GM12878 (cell line): ENCODE results near the gene MTX1. TPM values are rescaled to one million over a fixed set of nuclear protein-coding genes. Genes with fewer than 3 reads are reported as not detected.
A peak's percentile ranks its signal among the peaks of the same experiment; 100 is the strongest.

ENCODE experiments used
- ATAC-seq: fragments of 200-7000 bp; cut with Tn5 transposase; 3 replicates; pipeline ENCODE4 v1.9.1; 2020; ENCODE audit warnings: mild to moderate bottlenecking, moderate library complexity
- BruUV-seq: library from RNA; stranded (reverse); fragments of 400-500 nt; replicated peaks from 2 replicates; lab custom pipeline; 2021; lab: Mats Ljungman, UMichigan
- CTCF ChIA-PET: fragments of 300-600 bp; sonication (Branson Sonifier 250); formaldehyde crosslinking; extraction: SDS; loops from one replicate; lab custom pipeline; 2021; ENCODE audit warnings: inconsistent platforms; lab: Yijun Ruan, JAX
- POLR2A ChIA-PET: fragments of 350-600 bp; formaldehyde crosslinking; extraction: SDS; loops from one replicate; lab custom pipeline; 2021; ENCODE audit warnings: inconsistent platforms; lab: Charles Lee
- RAD21 ChIA-PET: fragments of 300-600 bp; sonication (Branson Sonifier 250); formaldehyde crosslinking; loops from one replicate; lab custom pipeline; 2023; ENCODE audit warnings: antibody characterized with exemption; ENCODE audit not compliant: unreplicated experiment; lab: Charles Lee
- SMC1A ChIA-PET: fragments of 300-600 bp; sonication (Branson Sonifier 250); formaldehyde crosslinking; loops from one replicate; lab custom pipeline; 2023; ENCODE audit not compliant: unreplicated experiment, uncharacterized antibody; lab: Charles Lee
- DNase-seq: peaks from one replicate; pipeline ENCODE4 v3.0.0-alpha.2; 2011; ENCODE audit warnings: low read depth, low spot score
- FAIRE-seq: peaks from 3 replicates; lab custom pipeline; 2011; peaks lifted over from hg19 to GRCh38; lab: Jason Lieb, UNC
- H2AFZ ChIP-seq: 2 replicates; pipeline ENCODE4 v1.6.0; 2011; ENCODE audit warnings: low read depth, low read length, control low read depth; ENCODE audit not compliant: control insufficient read depth
- H3K27ac ChIP-seq: 2 replicates; pipeline ENCODE4 v1.5.1; 2011; ENCODE audit warnings: control low read depth; ENCODE audit not compliant: control insufficient read depth, insufficient read depth
- H3K27me3 ChIP-seq, 2 experiments: replicated peaks in 1 of 2; 2 replicates each; pipeline versions ENCODE4 v1.6.0 to v1.6.1; 2011; ENCODE audit warnings: low read length in 1 of 2; ENCODE audit not compliant: control insufficient read depth in 2 of 2, insufficient read depth in 2 of 2
- H3K36me3 ChIP-seq, 2 experiments: 2 replicates each; pipeline ENCODE4 v1.5.1; 2011; ENCODE audit warnings: low read length in 1 of 2; ENCODE audit not compliant: control insufficient read depth in 2 of 2, insufficient read depth in 2 of 2
- H3K4me1 ChIP-seq: 2 replicates; pipeline ENCODE4 v1.6.1; 2011; ENCODE audit warnings: mild to moderate bottlenecking, low read length, moderate library complexity, mixed read lengths; ENCODE audit not compliant: control insufficient read depth, insufficient read depth
- H3K4me2 ChIP-seq: 2 replicates; pipeline ENCODE4 v1.6.0; 2011; ENCODE audit warnings: control low read depth; ENCODE audit not compliant: control insufficient read depth, insufficient read depth
- H3K4me3 ChIP-seq: fragments of 200-600 bp; sonication (generic); 2 replicates; pipeline ENCODE4 v1.5.1; 2016
- H3K79me2 ChIP-seq: 2 replicates; pipeline ENCODE4 v1.6.0; 2011; ENCODE audit warnings: low read length; ENCODE audit not compliant: control insufficient read depth, insufficient read depth
- H3K9ac ChIP-seq: 2 replicates; pipeline ENCODE4 v1.8.0; 2011; ENCODE audit warnings: low read length, control low read depth, mixed read lengths; ENCODE audit not compliant: control insufficient read depth, insufficient read depth
- H3K9me3 ChIP-seq: replicated peaks from 3 replicates; pipeline ENCODE4 v1.5.1; 2011; ENCODE audit warnings: mild to moderate bottlenecking, low read length; ENCODE audit not compliant: control insufficient read depth, insufficient read depth
- H4K20me1 ChIP-seq: 2 replicates; pipeline ENCODE4 v1.6.0; 2011; ENCODE audit not compliant: control insufficient read depth, insufficient read depth
- ETV6 ChIP-seq, 2 experiments: fragments of 450-650 bp in 1 of 2; IDR thresholded peaks in 1 of 2; conservative IDR thresholded peaks in 1 of 2; 2 replicates each; pipeline ENCODE4 v1.6.1; 2014; ENCODE audit warnings: antibody characterized with exemption in 1 of 2, borderline replicate concordance in 1 of 2, low read depth in 1 of 2, mild to moderate bottlenecking in 1 of 2, moderate library complexity in 1 of 2
- FOS ChIP-seq: IDR thresholded peaks from 3 replicates; pipeline ENCODE4 v1.6.1; 2011; ENCODE audit warnings: borderline replicate concordance; ENCODE audit not compliant: insufficient read length; ENCODE audit errors: extremely low read depth
- JUNB ChIP-seq: IDR thresholded peaks from 2 replicates; pipeline ENCODE4 v1.6.1; 2016; ENCODE audit warnings: antibody characterized with exemption, mild to moderate bottlenecking
- MTA3 ChIP-seq: IDR thresholded peaks from 2 replicates; pipeline ENCODE4 v1.6.1; 2012; ENCODE audit warnings: low read length, inconsistent platforms, borderline replicate concordance
- RFX5 ChIP-seq: IDR thresholded peaks from 2 replicates; pipeline ENCODE4 v1.6.1; 2011; ENCODE audit warnings: low read depth, low read length, improper control_type of control experiment
- ZNF217 ChIP-seq: fragments of 450-650 bp; IDR thresholded peaks from 2 replicates; pipeline ENCODE4 v1.6.1; 2017; ENCODE audit warnings: antibody characterized with exemption, mild to moderate bottlenecking
- WGBS: methylation state at CpG from one replicate; pipeline ENCODE4 v1.1.6; 2016; ENCODE audit warnings: low lambda C conversion rate; ENCODE audit not compliant: insufficient replicate concordance, insufficient coverage; ENCODE audit errors: missing lambda C conversion rate; 5-methylcytosine and 5-hydroxymethylcytosine counted together
- in situ Hi-C: fragments of 300-500 bp; cut with MboI; formaldehyde crosslinking; loops from 9 replicates; pipeline ENCODE4 v1.14.3; 2018; ENCODE audit warnings: mixed read lengths
- intact Hi-C: fragments of 100-400 bp; cut with micrococcal nuclease; formaldehyde crosslinking; loops from one replicate; pipeline ENCODE4 v1.14.2; 2022; ENCODE audit not compliant: unreplicated experiment
- polyA plus RNA-seq, 11 experiments: library from polyadenylated mRNA; depleted of rRNA in 4 of 11; unstranded in 6 of 11; stranded (reverse) in 5 of 11; fragments of >200 nt; fragmentation: Nextera tagmentation in 4 of 11; fragmentation: Illumina TruSeq in 1 of 11; extraction: Ambion mirVana in 4 of 11; extraction: Trizol in 1 of 11; gene quantifications; 1 replicate in 1 of 11; 2 replicates in 10 of 11; pipeline versions ENCODE4 v1.2.1 to v1.2.3, GENCODE V29; 2011 to 2016; ENCODE audit warnings: inconsistent platforms in 2 of 11, missing spikeins in 2 of 11, low read depth in 1 of 11
- total RNA-seq, 4 experiments: library from RNA; depleted of rRNA in 3 of 4; stranded (reverse); fragments of >200 nt in 3 of 4; fragmentation: Illumina TruSeq in 1 of 4; extraction: Trizol in 1 of 4; gene quantifications; 2 replicates each; pipeline versions ENCODE4 v1.2.1 to v1.2.3, GENCODE V29; 2013 to 2021
- TF ChIP-seq, protein P1 (sequence below): fragments of 450-650 bp; IDR thresholded peaks from 2 replicates; pipeline ENCODE4 v1.6.1; 2017; ENCODE audit warnings: mild to moderate bottlenecking, moderate library complexity
- TF ChIP-seq, protein P2 (sequence below): fragments of 450-650 bp; formaldehyde crosslinking; IDR thresholded peaks from 2 replicates; pipeline ENCODE4 v1.5.0; 2022; ENCODE audit warnings: mild to moderate bottlenecking, missing genetic modification characterization
- TF ChIP-seq, protein P3 (sequence below): fragments of 450-650 bp; formaldehyde crosslinking; IDR thresholded peaks from 2 replicates; pipeline ENCODE4 v1.4.0; 2022; ENCODE audit warnings: mild to moderate bottlenecking, moderate library complexity

MTX1 gene
- total and polyA plus RNA-seq, 10 of the 15 experiments (the other 5 are each of a cell fraction or from before 2014, with no cell fraction given): 15.8 to 92.0 (median 49.1) TPM

DNA sequence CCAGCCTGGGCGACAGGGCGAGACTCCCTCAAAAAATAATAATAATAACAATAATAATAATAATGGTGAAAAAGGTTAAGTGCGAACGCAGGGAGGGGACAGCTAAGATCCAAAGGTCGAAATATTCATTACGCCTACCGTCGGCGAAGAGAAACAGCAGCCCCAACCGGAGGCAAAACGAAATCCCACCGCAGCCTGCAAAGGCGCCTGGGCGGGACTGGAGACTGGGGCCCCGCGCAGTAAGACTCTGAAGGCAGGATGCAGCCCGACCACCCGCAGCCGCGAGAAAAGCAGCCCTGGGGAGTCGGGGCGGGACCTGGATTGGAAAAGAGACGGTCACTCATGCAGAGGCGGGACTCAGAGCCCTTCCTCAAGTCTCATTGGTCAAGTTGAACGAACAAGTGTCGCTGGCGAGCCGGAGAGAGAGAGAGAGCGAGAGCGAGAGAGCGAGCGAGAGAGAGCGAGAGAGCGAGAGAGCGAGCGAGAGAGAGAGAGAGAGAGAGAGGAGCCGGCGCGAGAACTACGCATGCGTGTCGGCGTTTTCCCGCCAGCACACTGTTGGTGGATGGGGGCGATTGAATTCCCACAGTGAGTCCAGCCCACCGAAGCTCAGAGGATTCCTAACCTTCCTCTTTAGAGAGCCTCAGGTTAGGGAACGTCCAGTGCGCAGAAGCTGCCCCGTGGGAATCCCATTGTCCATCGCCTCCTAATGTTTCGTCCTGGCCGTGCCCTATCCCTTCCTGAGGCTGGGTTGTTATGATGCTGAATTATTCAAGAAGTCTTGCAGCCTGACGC lies 36.1 kb downstream of the MTX1 start:
- Histone ChIP-seq H3K27me3 (no peaks in the 10 kb centered on the region), H3K27ac (peak overlapping the region; percentile 79), H4K20me1 (no peaks in the 10 kb centered on the region), H3K9ac (peak overlapping the region; percentile 86), H3K4me2 (peak overlapping the region; percentile 85), H3K36me3 (no peaks in the 10 kb centered on the region), H3K4me1 (peaks cover 14% of the 10 kb centered on the region), H2AFZ (peak overlapping the region; percentile 97), H3K79me2 (peaks cover 13% of the 10 kb centered on the region), H3K9me3 (no peaks in the 10 kb centered on the region), H3K4me3 (peak overlapping the region; percentile 74)
- RAD21 ChIA-PET: interaction anchor here (0.5 to 2.0 kb wide), 7 partner anchors 7 to 404 kb away, joined by 3 to 5 read pairs (median 4); no protein-coding TSS in a partner anchor
- CTCF ChIA-PET: interaction anchor here (0.6 to 5.5 kb wide), 11 partner anchors 19 to 273 kb away, joined by 3 to 26 read pairs (median 5); partner anchors contain the start of genes KRTCAP2, MTX1 and THBS3
- in situ Hi-C loops: no loop called here
- 2% methylated on average over 53 of the region's 53 CpGs for WGBS
- FAIRE-seq: peak; percentile 82
- intact Hi-C loops: loop anchor here (5.0 kb wide), 1 partner anchor 37 kb away; the partner anchor contains the start of genes MTX1 and THBS3
- peak; percentile 97 for ATAC-seq
- peak; percentile 93 for DNase-seq
- BruUV-seq: TSS peak; percentile 96
- SMC1A ChIA-PET: interaction anchor here (1.6 to 2.4 kb wide), 4 partner anchors 18 to 79 kb away, joined by 3 to 9 read pairs (median 6); partner anchors contain the start of genes MTX1 and THBS3
- POLR2A ChIA-PET: interaction anchor here (0.6 to 2.6 kb wide), 15 partner anchors 11 to 816 kb away, joined by 3 to 12 read pairs (median 5); partner anchors contain the start of genes CLK2, ENTREP3, KRTCAP2 and SCAMP3
- TF ChIP-seq ETV6 (conservative IDR thresholded peaks at IDR 0.05 in 1 of 2, IDR thresholded peaks at IDR 0.05 in 1 of 2; ENCODE audit: borderline replicate concordance in 1 of 2, low read depth in 1 of 2) (peak in 1 of 2 experiments; percentile 83; a peak in 2 of 4 replicates), JUNB (peak; percentile 30; the same call in 1 of the 2 replicates), FOS (peak; percentile 7), ZNF217 (peak; percentile 52; the same call in 1 of the 2 replicates), MTA3 (peak; percentile 89; the same call in 1 of the 2 replicates), RFX5 (peak; percentile 62; the same call in 1 of the 2 replicates)
- TF ChIP-seq, protein P1, sequence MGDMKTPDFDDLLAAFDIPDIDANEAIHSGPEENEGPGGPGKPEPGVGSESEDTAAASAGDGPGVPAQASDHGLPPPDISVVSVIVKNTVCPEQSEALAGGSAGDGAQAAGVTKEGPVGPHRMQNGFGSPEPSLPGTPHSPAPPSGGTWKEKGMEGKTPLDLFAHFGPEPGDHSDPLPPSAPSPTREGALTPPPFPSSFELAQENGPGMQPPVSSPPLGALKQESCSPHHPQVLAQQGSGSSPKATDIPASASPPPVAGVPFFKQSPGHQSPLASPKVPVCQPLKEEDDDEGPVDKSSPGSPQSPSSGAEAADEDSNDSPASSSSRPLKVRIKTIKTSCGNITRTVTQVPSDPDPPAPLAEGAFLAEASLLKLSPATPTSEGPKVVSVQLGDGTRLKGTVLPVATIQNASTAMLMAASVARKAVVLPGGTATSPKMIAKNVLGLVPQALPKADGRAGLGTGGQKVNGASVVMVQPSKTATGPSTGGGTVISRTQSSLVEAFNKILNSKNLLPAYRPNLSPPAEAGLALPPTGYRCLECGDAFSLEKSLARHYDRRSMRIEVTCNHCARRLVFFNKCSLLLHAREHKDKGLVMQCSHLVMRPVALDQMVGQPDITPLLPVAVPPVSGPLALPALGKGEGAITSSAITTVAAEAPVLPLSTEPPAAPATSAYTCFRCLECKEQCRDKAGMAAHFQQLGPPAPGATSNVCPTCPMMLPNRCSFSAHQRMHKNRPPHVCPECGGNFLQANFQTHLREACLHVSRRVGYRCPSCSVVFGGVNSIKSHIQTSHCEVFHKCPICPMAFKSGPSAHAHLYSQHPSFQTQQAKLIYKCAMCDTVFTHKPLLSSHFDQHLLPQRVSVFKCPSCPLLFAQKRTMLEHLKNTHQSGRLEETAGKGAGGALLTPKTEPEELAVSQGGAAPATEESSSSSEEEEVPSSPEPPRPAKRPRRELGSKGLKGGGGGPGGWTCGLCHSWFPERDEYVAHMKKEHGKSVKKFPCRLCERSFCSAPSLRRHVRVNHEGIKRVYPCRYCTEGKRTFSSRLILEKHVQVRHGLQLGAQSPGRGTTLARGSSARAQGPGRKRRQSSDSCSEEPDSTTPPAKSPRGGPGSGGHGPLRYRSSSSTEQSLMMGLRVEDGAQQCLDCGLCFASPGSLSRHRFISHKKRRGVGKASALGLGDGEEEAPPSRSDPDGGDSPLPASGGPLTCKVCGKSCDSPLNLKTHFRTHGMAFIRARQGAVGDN: peak; percentile 63
- TF ChIP-seq, protein P2, sequence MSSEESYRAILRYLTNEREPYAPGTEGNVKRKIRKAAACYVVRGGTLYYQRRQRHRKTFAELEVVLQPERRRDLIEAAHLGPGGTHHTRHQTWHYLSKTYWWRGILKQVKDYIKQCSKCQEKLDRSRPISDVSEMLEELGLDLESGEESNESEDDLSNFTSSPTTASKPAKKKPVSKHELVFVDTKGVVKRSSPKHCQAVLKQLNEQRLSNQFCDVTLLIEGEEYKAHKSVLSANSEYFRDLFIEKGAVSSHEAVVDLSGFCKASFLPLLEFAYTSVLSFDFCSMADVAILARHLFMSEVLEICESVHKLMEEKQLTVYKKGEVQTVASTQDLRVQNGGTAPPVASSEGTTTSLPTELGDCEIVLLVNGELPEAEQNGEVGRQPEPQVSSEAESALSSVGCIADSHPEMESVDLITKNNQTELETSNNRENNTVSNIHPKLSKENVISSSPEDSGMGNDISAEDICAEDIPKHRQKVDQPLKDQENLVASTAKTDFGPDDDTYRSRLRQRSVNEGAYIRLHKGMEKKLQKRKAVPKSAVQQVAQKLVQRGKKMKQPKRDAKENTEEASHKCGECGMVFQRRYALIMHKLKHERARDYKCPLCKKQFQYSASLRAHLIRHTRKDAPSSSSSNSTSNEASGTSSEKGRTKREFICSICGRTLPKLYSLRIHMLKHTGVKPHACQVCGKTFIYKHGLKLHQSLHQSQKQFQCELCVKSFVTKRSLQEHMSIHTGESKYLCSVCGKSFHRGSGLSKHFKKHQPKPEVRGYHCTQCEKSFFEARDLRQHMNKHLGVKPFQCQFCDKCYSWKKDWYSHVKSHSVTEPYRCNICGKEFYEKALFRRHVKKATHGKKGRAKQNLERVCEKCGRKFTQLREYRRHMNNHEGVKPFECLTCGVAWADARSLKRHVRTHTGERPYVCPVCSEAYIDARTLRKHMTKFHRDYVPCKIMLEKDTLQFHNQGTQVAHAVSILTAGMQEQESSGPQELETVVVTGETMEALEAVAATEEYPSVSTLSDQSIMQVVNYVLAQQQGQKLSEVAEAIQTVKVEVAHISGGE (CRISPR knock-in tag): no peak
- TF ChIP-seq, protein P3, sequence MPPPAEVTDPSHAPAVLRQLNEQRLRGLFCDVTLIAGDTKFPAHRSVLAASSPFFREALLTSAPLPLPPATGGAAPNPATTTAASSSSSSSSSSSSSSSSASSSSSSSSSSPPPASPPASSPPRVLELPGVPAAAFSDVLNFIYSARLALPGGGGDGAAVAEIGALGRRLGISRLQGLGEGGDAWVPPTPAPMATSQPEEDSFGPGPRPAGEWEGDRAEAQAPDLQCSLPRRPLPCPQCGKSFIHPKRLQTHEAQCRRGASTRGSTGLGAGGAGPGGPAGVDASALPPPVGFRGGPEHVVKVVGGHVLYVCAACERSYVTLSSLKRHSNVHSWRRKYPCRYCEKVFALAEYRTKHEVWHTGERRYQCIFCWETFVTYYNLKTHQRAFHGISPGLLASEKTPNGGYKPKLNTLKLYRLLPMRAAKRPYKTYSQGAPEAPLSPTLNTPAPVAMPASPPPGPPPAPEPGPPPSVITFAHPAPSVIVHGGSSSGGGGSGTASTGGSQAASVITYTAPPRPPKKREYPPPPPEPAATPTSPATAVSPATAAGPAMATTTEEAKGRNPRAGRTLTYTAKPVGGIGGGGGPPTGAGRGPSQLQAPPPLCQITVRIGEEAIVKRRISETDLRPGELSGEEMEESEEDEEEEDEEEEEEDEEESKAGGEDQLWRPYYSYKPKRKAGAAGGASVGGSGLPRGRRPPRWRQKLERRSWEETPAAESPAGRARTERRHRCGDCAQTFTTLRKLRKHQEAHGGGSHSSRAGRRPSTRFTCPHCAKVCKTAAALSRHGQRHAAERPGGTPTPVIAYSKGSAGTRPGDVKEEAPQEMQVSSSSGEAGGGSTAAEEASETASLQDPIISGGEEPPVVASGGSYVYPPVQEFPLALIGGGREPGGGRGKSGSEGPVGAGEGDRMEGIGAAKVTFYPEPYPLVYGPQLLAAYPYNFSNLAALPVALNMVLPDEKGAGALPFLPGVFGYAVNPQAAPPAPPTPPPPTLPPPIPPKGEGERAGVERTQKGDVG: no peak
